G401.6 (cell line): ENCODE data around the gene DNAJB14.
A peak's percentile ranks its signal among the peaks of the same experiment; 100 is the strongest.
"Not testable (repeated sequence)": the region's sequence is repeated elsewhere in the genome, so short reads cannot be mapped to it uniquely, and the experiment has no call there.

Experiments used
- FAIRE-seq: peaks from 2 replicates; lab custom pipeline; 2012; peaks lifted over from hg19 to GRCh38; lab: Jason Lieb, UNC

The DNAJB14 gene

DNA sequence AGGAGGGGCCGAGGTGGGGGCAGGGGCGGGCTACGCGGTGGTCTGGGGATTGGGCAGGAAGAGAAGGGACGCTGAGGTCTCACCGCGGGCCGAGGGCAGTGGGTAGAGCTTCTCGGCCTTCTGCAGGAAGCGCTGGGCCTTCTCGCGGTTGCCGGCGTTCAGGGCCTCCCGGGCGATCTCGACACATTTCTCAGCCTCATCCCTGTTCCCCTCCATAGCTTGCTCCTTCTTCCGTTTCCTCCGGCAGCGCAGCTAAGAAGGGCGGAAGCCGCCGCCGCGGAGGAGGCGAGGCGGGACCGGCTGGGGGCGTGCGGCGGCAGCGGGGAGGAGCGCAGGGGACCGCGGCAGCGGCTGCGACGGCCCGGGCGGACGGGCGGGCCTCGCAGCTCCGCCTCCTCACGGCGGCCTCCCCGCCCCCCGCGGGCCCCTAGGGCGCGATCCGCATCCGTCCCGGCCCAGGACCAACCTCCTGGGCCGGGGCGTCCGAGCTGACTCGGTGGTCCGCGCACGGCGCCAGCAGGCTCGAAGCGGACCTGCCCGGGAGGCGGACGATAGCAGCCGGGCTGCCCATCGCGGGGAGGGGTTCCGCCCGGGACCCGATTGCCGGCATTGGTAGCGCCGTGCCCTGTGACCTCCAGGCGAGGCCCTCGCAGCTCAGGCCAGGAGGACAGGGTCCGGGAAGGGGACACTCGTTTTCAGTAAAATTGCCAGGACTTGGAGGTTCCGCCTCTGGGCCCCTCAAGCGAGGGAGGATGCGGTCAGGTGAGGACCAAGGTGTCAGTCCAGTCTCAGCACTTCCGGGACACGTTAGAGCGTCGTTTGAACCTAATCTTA, at the start of gene DNAJB14:
Gene DNAJB14, minus strand, starts transcription at position 263 of the 834 bp plus-strand sequence. Its CDS starts 47 bp downstream, at position 216.
- FAIRE-seq: no peak

- no peak for FAIRE-seq
Measured at GRCh38 chr4:99991741-99992140, 45.3 kb upstream of the DNAJB14 start.

DNA sequence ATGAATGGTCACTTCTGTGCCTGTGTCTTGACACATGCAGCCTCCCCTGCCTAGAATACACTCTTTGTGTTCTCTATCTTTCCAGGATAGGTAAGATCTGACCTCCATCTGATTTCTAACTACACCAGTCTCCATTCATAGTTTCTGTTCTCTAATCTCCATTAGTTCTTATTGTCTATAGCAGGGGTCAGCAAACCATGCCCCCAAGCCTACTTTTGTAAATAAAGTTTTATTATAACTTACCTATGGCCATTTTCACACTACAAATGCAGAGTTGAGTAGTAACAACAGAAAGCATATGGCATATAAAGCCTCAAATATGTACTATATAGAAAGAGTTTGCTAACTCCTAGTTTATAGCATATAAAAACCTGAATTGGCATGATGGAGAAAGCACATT, 41.3 kb upstream of the DNAJB14 start:
- FAIRE-seq: no peak

- FAIRE-seq: no peak
Measured at GRCh38 chr4:99986792-99987191, 40.4 kb upstream of the DNAJB14 start.

DNA sequence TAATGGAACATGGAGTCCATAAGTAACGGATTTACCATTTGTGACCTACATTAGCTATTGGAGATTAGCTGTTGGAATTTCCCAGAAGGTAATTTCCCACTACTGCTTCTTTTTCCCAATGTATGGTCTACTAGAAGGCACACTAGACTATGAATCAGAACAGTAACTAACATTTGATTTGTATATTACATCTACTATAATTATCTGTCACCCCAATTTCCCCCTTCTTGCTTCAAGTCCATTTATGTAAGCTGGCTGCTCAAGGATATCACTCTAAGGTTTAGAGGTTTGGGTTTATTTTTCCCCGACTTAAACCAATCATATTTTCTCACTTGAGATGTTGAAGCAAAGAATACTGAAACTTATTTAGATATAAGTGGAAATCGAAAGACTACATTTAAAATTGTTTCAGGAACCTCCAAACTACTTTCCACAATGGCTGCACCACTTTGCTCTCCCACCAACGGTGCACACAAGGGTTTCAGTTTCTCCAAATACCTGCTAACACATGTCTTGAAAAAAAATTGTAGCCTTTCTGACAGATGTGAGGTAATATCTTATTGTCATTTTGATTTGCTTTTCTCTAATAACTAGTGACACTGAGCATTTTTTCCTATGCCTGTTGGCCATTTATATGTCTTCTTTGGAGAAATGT, 37.0 kb upstream of the DNAJB14 start:
- no peak for FAIRE-seq

DNA sequence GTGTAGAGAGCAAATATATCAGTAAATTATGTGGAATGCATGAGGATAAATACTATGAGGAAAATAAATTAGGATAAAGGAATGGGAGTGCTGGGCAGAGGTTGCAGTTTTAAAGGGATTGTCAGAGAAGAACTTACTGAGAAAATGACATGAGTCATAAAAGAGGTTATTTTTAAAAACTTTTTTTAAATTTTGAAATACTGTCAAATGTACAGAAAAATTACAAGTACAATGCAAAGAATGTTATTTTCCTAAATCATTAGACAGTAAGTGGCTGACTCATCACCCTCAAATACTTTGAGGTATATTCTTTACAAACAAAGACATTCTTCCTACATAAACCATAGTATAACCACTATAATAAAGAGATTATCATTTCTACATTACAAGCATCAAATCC, 33.5 kb upstream of the DNAJB14 start:
- FAIRE-seq: no peak

DNA sequence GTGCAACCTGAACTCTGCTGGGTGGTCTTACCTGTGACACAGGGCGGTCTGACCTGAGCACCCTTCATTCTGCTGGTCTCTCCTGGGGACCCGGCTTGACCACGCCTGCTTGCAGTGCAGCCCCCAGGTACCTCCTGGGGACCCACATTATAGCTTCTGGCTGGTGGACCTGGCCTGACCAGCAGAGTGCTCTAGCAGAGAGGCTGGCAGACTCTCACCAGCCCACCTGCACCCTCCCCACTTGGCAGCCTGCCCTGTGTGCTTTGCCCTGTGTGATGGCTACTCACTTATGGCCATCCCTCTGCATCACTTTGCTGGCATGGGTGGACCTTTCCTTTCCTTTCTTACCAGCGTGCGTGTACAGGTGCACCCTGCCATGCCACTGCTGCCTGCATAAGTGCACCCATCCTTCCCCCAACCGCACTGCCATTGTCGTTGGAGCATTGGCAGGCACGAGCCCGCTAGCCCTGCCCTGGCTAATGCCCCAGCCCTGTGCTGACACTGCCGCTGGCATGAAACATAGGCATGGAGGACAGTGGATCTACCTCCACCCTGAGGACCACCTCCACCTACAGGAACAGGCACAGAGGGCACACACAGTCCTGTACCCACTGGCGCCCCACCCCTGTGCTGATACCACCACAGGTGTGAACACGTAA, 25.2 kb upstream of the DNAJB14 start:
- FAIRE-seq: no peak

DNA sequence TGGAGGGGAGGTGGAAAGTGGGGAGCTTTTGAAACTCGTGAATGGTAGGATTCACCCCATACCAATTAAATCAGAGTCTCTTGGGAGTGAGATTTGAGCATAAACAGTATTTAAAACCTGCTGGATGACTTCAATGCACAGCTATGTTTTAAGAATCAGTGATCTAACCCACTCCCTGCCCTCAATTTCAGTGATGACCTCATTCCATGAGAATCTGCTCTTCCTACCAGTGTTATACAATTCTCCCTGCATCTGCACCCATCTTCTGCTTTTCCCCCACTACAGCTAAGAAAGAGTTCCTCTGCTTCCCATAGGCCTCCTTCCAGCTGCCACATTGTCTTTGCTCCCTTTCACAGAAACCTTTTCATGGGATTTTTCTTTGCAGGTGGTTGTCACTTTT, 21.9 kb upstream of the DNAJB14 start:
- no peak for FAIRE-seq

DNA sequence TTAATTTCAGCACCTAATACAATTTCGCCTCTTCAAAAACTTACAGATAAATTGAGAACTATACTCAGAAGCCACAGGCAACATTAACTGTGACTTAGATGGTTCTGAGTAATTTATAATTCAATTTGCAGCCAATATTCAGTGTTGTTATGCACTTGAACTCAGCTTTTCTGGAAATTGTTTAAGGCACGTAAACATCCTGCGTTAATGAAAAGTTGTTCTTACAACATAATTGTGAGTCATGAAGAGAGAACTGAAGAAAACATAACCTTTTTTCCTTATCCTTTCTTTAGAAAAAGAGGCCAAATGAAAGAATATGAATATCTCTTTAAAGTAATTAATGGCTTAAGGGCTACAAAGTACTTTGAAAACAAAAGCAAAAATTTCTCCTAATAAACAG, 20.3 kb upstream of the DNAJB14 start:
- no peak for FAIRE-seq

DNA sequence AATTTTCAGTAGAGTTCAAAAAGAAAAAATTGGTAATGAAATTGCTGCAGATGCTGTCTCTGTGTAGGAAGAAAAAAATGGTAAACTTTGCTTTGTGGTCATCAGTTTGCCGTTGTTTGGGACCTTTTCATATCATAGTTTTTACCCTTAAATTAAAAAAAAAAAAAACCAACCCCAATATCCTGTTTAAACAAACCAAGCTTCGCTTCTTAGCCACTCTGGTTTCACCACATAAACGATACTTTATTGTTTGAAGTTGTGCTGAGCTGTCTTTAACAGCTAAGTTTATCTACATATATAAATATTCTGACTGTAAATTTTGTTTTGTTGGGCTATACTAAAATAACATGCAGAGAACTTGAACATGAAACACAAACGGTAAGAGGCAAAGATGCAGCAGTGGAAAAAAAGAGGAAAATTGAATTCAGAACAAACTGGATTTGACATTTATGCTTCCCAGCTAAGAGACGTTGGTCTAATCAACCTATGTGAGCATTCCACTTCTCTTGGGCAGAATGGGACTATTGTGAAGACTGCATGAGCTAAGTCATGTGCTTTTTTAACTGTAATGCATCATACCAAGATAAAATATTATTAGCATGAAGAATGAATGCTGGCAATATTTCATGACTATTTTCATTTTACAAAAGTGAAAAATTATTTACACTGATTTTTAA, 19.4 kb upstream of the DNAJB14 start:
- no peak for FAIRE-seq

- FAIRE-seq: no peak
Measured at GRCh38 chr4:99965173-99965572, 18.8 kb upstream of the DNAJB14 start.

- no peak for FAIRE-seq
Measured at GRCh38 chr4:99961711-99962110, 15.3 kb upstream of the DNAJB14 start.

DNA sequence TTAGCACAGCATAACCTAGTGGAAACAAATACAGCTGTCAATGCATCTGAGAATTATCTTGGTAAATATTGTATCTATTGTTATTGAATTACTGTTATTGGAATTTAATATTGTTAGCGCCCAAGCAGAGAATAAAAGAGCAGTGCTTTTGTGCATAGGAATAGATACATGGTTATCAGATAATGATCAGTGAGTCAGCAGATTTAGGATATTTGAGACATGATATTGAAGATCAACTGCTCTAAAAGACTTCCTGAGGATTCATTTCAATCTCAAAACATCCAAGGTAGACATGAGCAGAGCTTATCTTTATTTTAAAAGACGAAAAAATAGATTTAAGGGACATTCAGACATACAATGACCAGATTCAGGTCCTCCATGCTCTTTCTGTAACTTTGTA, 14.2 kb upstream of the DNAJB14 start:
- FAIRE-seq: no peak

DNA sequence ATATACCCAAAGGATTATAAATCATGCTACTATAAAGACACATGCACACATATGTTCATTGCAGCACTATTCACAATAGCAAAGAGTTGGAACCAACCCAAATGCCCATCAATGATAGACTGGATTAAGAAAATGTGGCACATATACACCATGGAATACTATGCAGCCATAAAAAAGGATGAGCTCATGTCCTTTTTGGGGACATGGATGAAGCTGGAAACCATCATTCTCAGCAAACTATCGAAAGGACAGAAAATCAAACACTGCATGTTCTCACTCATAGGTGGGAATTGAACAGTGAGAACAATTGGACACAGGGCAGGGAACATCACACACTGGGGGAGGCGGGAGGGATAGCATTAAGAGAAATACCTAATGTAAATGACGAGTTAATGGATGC, 11.8 kb upstream of the DNAJB14 start:
- FAIRE-seq: not testable (repeated sequence)

- FAIRE-seq: no peak
Measured at GRCh38 chr4:99950913-99951254, 4.5 kb upstream of the DNAJB14 start.

- FAIRE-seq: peak; percentile 95
Measured at GRCh38 chr4:99949999-99950912, 3.8 kb upstream of the DNAJB14 start, which contains the start of gene H2AZ1. H2AZ1 (minus strand) TSS chr4:99950275; CDS start chr4:99950170, 105 bp downstream.

DNA sequence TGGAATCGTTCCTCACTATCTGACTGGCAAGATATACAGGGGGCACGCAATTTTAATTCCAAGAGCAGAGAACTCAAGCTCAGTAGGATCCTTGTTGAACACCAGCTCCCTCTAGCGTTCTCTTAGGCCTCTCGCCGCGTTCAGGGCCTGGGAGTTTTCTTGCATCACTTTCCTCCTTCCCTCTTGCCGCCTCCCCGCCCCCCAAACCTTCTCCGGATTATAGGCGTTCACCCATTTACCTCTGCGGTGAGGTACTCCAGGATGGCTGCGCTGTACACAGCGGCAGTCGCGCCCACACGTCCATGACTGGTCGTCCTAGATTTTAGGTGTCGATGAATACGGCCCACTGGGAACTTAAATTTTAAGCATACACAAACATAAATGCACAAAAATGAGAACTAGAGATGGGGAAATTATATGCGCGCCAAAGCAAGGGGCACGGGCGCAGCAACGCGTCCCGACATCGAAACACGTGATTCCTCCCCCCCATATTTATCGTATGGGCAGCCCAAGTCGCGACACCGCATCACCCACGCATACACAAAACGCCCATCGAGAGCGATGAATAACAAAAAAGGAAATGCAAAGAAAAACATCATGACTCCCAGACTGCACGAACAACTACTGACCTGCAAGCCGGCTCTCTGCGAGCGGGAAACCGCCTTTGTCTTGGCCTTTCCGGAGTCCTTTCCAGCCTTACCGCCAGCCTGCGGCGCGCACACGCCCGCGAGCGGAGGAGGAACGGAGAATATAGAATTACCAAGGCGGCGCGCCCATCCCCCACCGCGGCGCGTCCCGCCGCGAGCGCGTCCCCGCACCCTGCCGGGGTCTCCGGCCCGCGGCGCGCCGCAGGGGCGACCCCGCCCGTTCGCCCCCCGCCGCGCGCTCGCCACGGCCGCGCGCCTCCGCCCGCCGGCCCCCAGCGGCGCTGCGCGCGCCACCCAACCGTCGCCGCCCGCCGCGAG, 2.9 kb upstream of the DNAJB14 start:
- FAIRE-seq: peak; percentile 90

- no peak for FAIRE-seq
Measured at GRCh38 chr4:99947608-99948007, 1.2 kb upstream of the DNAJB14 start.

DNA sequence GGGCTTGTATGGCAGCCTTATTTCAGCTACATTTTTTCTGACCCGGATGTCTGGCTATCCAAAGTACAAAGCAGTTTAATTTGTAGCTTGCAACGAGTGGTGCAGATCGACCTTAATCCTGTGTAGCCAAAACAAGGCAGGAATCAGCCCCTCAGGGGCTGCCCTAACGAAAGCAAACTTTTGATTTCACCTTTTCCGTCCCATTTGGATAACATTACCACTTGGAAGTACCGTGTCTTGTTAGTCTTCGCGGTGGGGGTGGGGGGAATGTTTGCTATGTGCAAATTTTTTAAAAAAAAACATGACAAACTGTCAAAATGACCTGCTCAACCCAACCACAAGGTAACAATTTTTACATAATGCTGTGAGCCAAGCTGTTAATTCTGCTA, 766 bp upstream of the DNAJB14 start:
- FAIRE-seq: no peak

DNA sequence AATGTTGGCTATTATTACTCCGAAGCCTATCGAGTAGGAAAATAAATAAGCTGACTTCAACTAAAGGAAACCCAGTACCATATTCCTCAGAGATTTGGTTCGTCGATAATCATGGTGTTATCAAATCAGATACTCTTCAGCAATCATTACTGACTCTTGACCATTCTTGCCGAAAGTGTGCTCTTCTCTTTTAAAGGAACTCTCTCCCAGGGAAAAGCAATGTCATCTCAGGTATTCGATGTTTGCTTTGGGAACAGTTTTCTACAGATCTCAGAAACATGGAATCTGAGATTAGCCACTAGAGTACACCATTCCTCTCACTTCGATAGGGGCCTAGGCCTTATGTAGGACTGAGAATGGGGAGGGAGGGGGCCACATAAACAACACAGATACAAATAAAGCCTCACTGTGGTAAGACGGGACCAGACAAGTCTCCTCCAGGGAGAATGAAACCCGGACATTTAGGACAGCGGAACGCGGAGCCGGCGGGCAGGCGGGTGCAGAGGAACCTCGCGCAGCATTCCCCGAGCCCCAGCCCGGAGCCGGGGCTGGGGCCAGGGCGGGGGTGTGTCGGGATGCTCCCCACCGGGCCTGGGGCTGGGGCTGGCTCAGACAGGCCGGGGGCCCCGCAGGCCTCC, 581 bp downstream of the DNAJB14 start:
- no peak for FAIRE-seq
